AG10803 (cell line): ENCODE results near the gene LSP1.

Experiments
- DNase-seq: peaks from one replicate; pipeline ENCODE4 v3.0.0; 2010; ENCODE audit warnings: low read depth
- H3K4me3 ChIP-seq: 2 replicates; pipeline ENCODE4 v1.5.1; 2011; ENCODE audit warnings: mild to moderate bottlenecking, low read length, control low read depth
- CTCF ChIP-seq: conservative IDR thresholded peaks from 2 replicates; pipeline ENCODE4 v1.5.1; 2011; ENCODE audit warnings: mild to moderate bottlenecking, low read length, control low read depth, inconsistent platforms

LSP1 gene

GRCh38 chr11:1923201-1923956, 70.5 kb downstream of the LSP1 start:
- no peak for DNase-seq
- no peak overlapping the region for H3K4me3 ChIP-seq
- no peak for TF ChIP-seq CTCF

GRCh38 chr11:1924181-1924580, 71.3 kb downstream of the LSP1 start:
- H3K4me3 ChIP-seq = no peak overlapping the region
- TF ChIP-seq CTCF = no peak
- no peak for DNase-seq

- TF ChIP-seq CTCF = no peak
- no peak for DNase-seq
- no peak overlapping the region for H3K4me3 ChIP-seq
Measured at GRCh38 chr11:1924646-1925372, 71.9 kb downstream of the LSP1 start.

- TF ChIP-seq CTCF = no peak
- DNase-seq = no peak
- H3K4me3 ChIP-seq = no peak overlapping the region
Measured at GRCh38 chr11:1925373-1926155, 72.7 kb downstream of the LSP1 start.

- no peak for TF ChIP-seq CTCF
- DNase-seq = no peak
Measured at GRCh38 chr11:1926156-1927025, 73.5 kb downstream of the LSP1 start.

GRCh38 chr11:1927026-1927847, 74.4 kb downstream of the LSP1 start:
- TF ChIP-seq CTCF = no peak
- DNase-seq = no peak
- H3K4me3 ChIP-seq = no peak overlapping the region

More at GRCh38 chr11:1926156-1927025, 73.5 kb downstream of the LSP1 start:
- no peak overlapping the region for H3K4me3 ChIP-seq
